ENCODE data around the gene ARID5B. TPM values are rescaled to one million over a fixed set of nuclear protein-coding genes. Genes with fewer than 3 reads are reported as not detected.

ARID5B gene
- total and polyA plus RNA-seq, 2 experiments from 2014 or later, result 53.2 to 55.0 TPM

GRCh38 chr10:61973169-61973568 lies 71.7 kb downstream of the ARID5B start:
- H3K27me3 ChIP-seq, result no peaks in the 10 kb centered on the region
- H3K27ac ChIP-seq, result peak overlapping the region; percentile 79
- H3K36me3 ChIP-seq (replicated peaks; ENCODE audit: insufficient read depth, low read depth), result no peaks in the 10 kb centered on the region
- no peaks in the 10 kb centered on the region for H3K9me3 ChIP-seq (ENCODE audit: low read depth)
- TF ChIP-seq CTCF (IDR thresholded peaks at IDR 0.05; ENCODE audit: poor library complexity) (no peak), EZH2 (IDR thresholded peaks at IDR 0.05; ENCODE audit: borderline replicate concordance) (no peak), EZH2phosphoT487 (IDR thresholded peaks at IDR 0.05; ENCODE audit: low read depth, severe bottlenecking, unreplicated experiment) (no peak)
- H3K4me2 ChIP-seq, result no peak overlapping the region
- DNase-seq (ENCODE audit: low spot score), result no peak
- H3K79me2 ChIP-seq, result peaks cover 71% of the 10 kb centered on the region
- H3K4me1 ChIP-seq (ENCODE audit: insufficient read depth), result peaks cover 52% of the 10 kb centered on the region
- H2AFZ ChIP-seq, result no peak overlapping the region
- no peak overlapping the region for H3K4me3 ChIP-seq
- no peaks in the 10 kb centered on the region for H3K9me2 ChIP-seq (replicated peaks; ENCODE audit: insufficient read depth)
- no peaks in the 10 kb centered on the region for H4K20me1 ChIP-seq (ENCODE audit: insufficient read depth, poor library complexity, severe bottlenecking)
- WGBS (ENCODE audit: low lambda C conversion rate, missing lambda C conversion rate), result 82% methylated on average over 2 of the region's 2 CpGs

GRCh38 chr10:61973906-61974305 lies 72.4 kb downstream of the ARID5B start:
- no peaks in the 10 kb centered on the region for H3K27me3 ChIP-seq
- no peaks in the 10 kb centered on the region for H3K9me3 ChIP-seq (ENCODE audit: low read depth)
- peak overlapping the region; percentile 79 for H3K27ac ChIP-seq
- no peak overlapping the region for H3K4me3 ChIP-seq
- H3K4me2 ChIP-seq, result peak overlapping the region; percentile 63
- no peaks in the 10 kb centered on the region for H3K36me3 ChIP-seq (replicated peaks; ENCODE audit: insufficient read depth, low read depth)
- H3K79me2 ChIP-seq, result peaks cover 65% of the 10 kb centered on the region
- H4K20me1 ChIP-seq (ENCODE audit: insufficient read depth, poor library complexity, severe bottlenecking), result no peaks in the 10 kb centered on the region
- DNase-seq (ENCODE audit: low spot score), result no peak
- no peak overlapping the region for H2AFZ ChIP-seq
- H3K9me2 ChIP-seq (replicated peaks; ENCODE audit: insufficient read depth), result no peaks in the 10 kb centered on the region
- WGBS (ENCODE audit: low lambda C conversion rate, missing lambda C conversion rate), result 63% methylated on average over 5 of the region's 5 CpGs
- H3K4me1 ChIP-seq (ENCODE audit: insufficient read depth), result peaks cover 46% of the 10 kb centered on the region
- TF ChIP-seq EZH2phosphoT487 (IDR thresholded peaks at IDR 0.05; ENCODE audit: low read depth, severe bottlenecking, unreplicated experiment) (no peak), EZH2 (IDR thresholded peaks at IDR 0.05; ENCODE audit: borderline replicate concordance) (no peak), CTCF (IDR thresholded peaks at IDR 0.05; ENCODE audit: poor library complexity) (no peak)

- no peak overlapping the region for H3K4me3 ChIP-seq
- H3K27me3 ChIP-seq, result no peaks in the 10 kb centered on the region
- no peak for TF ChIP-seq EZH2 (IDR thresholded peaks at IDR 0.05; ENCODE audit: borderline replicate concordance)
- no peak for TF ChIP-seq CTCF (IDR thresholded peaks at IDR 0.05; ENCODE audit: poor library complexity)
- no peak for TF ChIP-seq EZH2phosphoT487 (IDR thresholded peaks at IDR 0.05; ENCODE audit: low read depth, severe bottlenecking, unreplicated experiment)
- DNase-seq (ENCODE audit: low spot score), result peak; percentile 78
- H3K4me1 ChIP-seq (ENCODE audit: insufficient read depth), result peaks cover 46% of the 10 kb centered on the region
- H3K4me2 ChIP-seq, result peak overlapping the region; percentile 63
- 39% methylated on average over 8 of the region's 8 CpGs for WGBS (ENCODE audit: low lambda C conversion rate, missing lambda C conversion rate)
- peak overlapping the region; percentile 79 for H3K27ac ChIP-seq
- H3K9me2 ChIP-seq (replicated peaks; ENCODE audit: insufficient read depth), result no peaks in the 10 kb centered on the region
- H3K79me2 ChIP-seq, result peaks cover 65% of the 10 kb centered on the region
- H3K36me3 ChIP-seq (replicated peaks; ENCODE audit: insufficient read depth, low read depth), result no peaks in the 10 kb centered on the region
- H2AFZ ChIP-seq, result no peak overlapping the region
- H3K9me3 ChIP-seq (ENCODE audit: low read depth), result no peaks in the 10 kb centered on the region
- H4K20me1 ChIP-seq (ENCODE audit: insufficient read depth, poor library complexity, severe bottlenecking), result no peaks in the 10 kb centered on the region
These were observed 73.3 kb downstream of the ARID5B start for GRCh38 chr10:61974601-61975390.
